Measurements from ENCODE around the gene DRG2.

DRG2 gene

DNA sequence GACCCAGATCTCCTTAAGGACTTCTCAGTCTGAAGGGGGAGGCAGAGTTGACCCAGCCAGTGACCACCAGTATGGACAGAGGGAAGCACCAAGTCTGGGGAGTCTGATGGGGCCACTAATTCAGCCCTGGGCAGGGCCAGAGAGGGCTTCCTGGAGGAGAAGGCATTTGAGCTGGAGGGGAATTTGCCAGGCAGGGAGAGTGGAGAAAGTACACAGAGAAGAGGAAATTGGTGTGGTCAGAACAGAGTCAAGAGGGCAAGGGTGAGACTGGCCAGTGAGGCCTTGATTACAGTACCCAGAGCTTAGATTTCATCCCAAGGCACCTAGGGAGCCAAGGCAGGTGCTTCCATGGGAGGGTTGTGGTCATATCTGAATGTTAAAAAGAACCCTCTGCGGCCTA lies 57.1 kb downstream of the DRG2 start:
- TF ChIP-seq TCF12 (IDR thresholded peaks at IDR 0.05; ENCODE audit: low read depth) (no peak), FOXM1 (IDR thresholded peaks at IDR 0.05; ENCODE audit: borderline replicate concordance, low read depth) (no peak), RAD21 (IDR thresholded peaks at IDR 0.05; ENCODE audit: low read depth) (no peak), TAF1 (IDR thresholded peaks at IDR 0.05; ENCODE audit: low read depth) (no peak), YY1 (IDR thresholded peaks at IDR 0.05; ENCODE audit: low read depth) (no peak), EGR1 (IDR thresholded peaks at IDR 0.05) (no peak)
- TF ChIP-seq, protein P1, sequence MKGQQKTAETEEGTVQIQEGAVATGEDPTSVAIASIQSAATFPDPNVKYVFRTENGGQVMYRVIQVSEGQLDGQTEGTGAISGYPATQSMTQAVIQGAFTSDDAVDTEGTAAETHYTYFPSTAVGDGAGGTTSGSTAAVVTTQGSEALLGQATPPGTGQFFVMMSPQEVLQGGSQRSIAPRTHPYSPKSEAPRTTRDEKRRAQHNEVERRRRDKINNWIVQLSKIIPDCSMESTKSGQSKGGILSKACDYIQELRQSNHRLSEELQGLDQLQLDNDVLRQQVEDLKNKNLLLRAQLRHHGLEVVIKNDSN (IDR thresholded peaks at IDR 0.05), result no peak
- TF ChIP-seq, protein P2, sequence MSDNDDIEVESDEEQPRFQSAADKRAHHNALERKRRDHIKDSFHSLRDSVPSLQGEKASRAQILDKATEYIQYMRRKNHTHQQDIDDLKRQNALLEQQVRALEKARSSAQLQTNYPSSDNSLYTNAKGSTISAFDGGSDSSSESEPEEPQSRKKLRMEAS (IDR thresholded peaks at IDR 0.05), result no peak

DNA sequence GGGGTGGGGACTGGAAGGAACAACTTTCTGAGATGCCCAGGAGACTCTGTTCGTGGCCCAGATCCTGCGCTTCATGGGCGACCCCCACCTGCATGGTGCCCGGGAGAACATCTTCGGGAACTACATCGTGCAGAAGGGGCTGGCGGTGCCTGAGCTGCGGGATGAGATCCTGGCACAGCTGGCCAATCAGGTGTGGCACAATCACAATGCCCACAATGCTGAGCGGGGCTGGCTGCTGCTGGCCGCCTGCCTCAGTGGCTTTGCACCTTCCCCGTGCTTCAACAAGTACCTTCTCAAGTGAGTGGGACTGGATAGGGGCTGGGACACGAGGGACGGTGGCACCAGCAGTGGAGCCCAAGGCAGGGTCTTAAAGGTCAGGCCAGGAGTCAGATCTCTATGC lies 58.1 kb downstream of the DRG2 start:
- TF ChIP-seq, protein P2 (IDR thresholded peaks at IDR 0.05), result no peak
- no peak for TF ChIP-seq YY1 (IDR thresholded peaks at IDR 0.05; ENCODE audit: low read depth)
- TF ChIP-seq TAF1 (IDR thresholded peaks at IDR 0.05; ENCODE audit: low read depth), result no peak
- TF ChIP-seq RAD21 (IDR thresholded peaks at IDR 0.05; ENCODE audit: low read depth), result no peak

DNA sequence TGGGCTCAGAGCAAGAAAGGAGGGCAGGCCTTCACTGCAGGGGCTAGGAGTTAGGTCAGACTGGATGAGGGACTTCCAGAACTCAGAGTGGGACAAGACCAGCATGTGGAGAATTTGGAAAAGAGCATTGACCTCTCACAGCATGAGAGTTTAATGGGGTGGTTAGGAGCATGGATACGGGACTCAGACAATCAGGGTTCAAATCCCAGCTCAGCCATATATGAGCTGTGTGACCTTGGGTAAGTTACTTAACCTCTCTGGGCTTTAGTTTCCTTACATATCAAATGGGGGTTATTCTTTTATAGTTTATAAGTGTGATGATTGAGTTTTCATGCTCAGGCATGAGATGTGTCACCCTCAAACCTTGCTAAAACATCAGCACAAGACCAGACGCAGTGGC lies 58.5 kb downstream of the DRG2 start:
- TF ChIP-seq TAF1 (IDR thresholded peaks at IDR 0.05; ENCODE audit: low read depth) (no peak), TCF12 (IDR thresholded peaks at IDR 0.05; ENCODE audit: low read depth) (no peak), FOXM1 (IDR thresholded peaks at IDR 0.05; ENCODE audit: borderline replicate concordance, low read depth) (no peak), ZBTB7A (IDR thresholded peaks at IDR 0.05; ENCODE audit: low read depth) (no peak), RAD21 (IDR thresholded peaks at IDR 0.05; ENCODE audit: low read depth) (no peak), CEBPB (IDR thresholded peaks at IDR 0.05) (no peak), NFIC (IDR thresholded peaks at IDR 0.05) (no peak), YY1 (IDR thresholded peaks at IDR 0.05; ENCODE audit: low read depth) (no peak), EP300 (IDR thresholded peaks at IDR 0.05; ENCODE audit: borderline replicate concordance) (no peak), CREB1 (IDR thresholded peaks at IDR 0.05; ENCODE audit: low read depth) (no peak), TEAD4 (IDR thresholded peaks at IDR 0.05) (no peak), EGR1 (IDR thresholded peaks at IDR 0.05) (no peak)
- TF ChIP-seq, protein P2 (IDR thresholded peaks at IDR 0.05), result no peak
- TF ChIP-seq, protein P1 (IDR thresholded peaks at IDR 0.05), result no peak
- TF ChIP-seq, protein P3, sequence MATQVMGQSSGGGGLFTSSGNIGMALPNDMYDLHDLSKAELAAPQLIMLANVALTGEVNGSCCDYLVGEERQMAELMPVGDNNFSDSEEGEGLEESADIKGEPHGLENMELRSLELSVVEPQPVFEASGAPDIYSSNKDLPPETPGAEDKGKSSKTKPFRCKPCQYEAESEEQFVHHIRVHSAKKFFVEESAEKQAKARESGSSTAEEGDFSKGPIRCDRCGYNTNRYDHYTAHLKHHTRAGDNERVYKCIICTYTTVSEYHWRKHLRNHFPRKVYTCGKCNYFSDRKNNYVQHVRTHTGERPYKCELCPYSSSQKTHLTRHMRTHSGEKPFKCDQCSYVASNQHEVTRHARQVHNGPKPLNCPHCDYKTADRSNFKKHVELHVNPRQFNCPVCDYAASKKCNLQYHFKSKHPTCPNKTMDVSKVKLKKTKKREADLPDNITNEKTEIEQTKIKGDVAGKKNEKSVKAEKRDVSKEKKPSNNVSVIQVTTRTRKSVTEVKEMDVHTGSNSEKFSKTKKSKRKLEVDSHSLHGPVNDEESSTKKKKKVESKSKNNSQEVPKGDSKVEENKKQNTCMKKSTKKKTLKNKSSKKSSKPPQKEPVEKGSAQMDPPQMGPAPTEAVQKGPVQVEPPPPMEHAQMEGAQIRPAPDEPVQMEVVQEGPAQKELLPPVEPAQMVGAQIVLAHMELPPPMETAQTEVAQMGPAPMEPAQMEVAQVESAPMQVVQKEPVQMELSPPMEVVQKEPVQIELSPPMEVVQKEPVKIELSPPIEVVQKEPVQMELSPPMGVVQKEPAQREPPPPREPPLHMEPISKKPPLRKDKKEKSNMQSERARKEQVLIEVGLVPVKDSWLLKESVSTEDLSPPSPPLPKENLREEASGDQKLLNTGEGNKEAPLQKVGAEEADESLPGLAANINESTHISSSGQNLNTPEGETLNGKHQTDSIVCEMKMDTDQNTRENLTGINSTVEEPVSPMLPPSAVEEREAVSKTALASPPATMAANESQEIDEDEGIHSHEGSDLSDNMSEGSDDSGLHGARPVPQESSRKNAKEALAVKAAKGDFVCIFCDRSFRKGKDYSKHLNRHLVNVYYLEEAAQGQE (IDR thresholded peaks at IDR 0.05; ENCODE audit: low read depth), result no peak

DNA sequence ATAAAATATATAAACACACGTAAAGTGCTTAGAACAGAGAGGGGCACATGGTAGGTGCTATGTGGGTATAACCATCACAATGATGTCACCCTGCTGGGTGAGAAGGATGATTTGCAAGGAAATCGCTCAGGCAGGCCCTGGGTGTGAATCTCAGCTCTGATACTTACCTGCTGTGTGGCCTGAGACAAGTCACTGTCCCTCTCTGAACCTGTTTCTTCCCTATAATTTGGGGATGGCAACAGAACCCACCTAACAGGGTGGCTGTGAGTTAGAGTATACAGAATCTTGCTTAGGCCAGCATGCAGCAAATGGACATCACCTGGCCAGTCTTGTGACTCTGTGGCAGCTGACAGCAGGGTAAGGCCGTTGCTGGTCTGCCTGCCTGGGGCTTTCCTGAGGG lies 59.2 kb downstream of the DRG2 start:
- TF ChIP-seq TAF1 (IDR thresholded peaks at IDR 0.05; ENCODE audit: low read depth), result no peak
- TF ChIP-seq CEBPB (IDR thresholded peaks at IDR 0.05), result no peak
- no peak for TF ChIP-seq NFIC (IDR thresholded peaks at IDR 0.05)
- no peak for TF ChIP-seq TEAD4 (IDR thresholded peaks at IDR 0.05)
- TF ChIP-seq EGR1 (IDR thresholded peaks at IDR 0.05), result no peak
- TF ChIP-seq ZBTB7A (IDR thresholded peaks at IDR 0.05; ENCODE audit: low read depth), result no peak
- TF ChIP-seq, protein P1 (IDR thresholded peaks at IDR 0.05), result no peak
- TF ChIP-seq RAD21 (IDR thresholded peaks at IDR 0.05; ENCODE audit: low read depth), result no peak
- TF ChIP-seq, protein P3 (IDR thresholded peaks at IDR 0.05; ENCODE audit: low read depth), result no peak

DNA sequence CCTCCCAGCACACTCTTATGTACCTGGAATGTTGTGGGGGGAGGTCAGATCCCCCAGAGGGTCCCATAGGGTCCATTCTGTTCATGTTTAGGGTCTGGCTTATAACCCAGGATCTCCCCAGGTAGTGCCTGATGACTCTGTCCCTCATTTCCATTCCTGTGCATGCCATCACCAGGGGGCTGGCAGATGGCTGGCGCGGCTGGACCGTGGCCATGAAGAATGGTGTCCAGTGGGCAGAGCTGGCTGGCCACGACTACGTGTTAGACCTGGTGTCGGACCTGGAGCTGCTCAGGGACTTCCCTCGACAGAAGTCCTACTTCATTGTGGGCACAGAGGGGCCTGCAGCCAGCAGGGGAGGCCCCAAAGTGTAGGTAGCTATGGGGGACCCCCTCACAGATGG lies 60.8 kb downstream of the DRG2 start:
- TF ChIP-seq EGR1 (IDR thresholded peaks at IDR 0.05) (no peak), CREB1 (IDR thresholded peaks at IDR 0.05; ENCODE audit: low read depth) (no peak), TEAD4 (IDR thresholded peaks at IDR 0.05) (no peak), NFIC (IDR thresholded peaks at IDR 0.05) (no peak), TAF1 (IDR thresholded peaks at IDR 0.05; ENCODE audit: low read depth) (no peak), CEBPB (IDR thresholded peaks at IDR 0.05) (no peak), ZBTB7A (IDR thresholded peaks at IDR 0.05; ENCODE audit: low read depth) (no peak), RAD21 (IDR thresholded peaks at IDR 0.05; ENCODE audit: low read depth) (no peak)
- TF ChIP-seq, protein P3 (IDR thresholded peaks at IDR 0.05; ENCODE audit: low read depth), result no peak
- TF ChIP-seq, protein P2 (IDR thresholded peaks at IDR 0.05), result no peak
